Skeletal muscle tissue (tissue), 4 donors: ENCODE data around the gene ZSCAN29. TPM values are rescaled to one million over a fixed set of nuclear protein-coding genes. Genes with fewer than 3 reads are reported as not detected.

ENCODE experiments used
- H3K27ac ChIP-seq: one replicate; pipeline ENCODE4 v1.7.0; 2013; ENCODE audit warnings: mild to moderate bottlenecking, low read depth, low read length, inconsistent platforms
- H3K27me3 ChIP-seq, 3 donors: one replicate each; pipeline ENCODE4 v1.7.0; 2013; ENCODE audit warnings: low read length in 3 of 3; ENCODE audit not compliant: control insufficient read depth in 3 of 3, insufficient read depth in 3 of 3
- H3K36me3 ChIP-seq, 3 donors: one replicate each; pipeline ENCODE4 v1.7.0; 2013; ENCODE audit warnings: low read length in 3 of 3; ENCODE audit not compliant: control insufficient read depth in 3 of 3, insufficient read depth in 3 of 3
- H3K4me1 ChIP-seq, 3 donors: one replicate each; pipeline ENCODE4 v1.7.0; 2013; ENCODE audit warnings: low read length in 3 of 3, mild to moderate bottlenecking in 3 of 3; ENCODE audit not compliant: control insufficient read depth in 3 of 3, insufficient read depth in 3 of 3
- H3K4me3 ChIP-seq, 3 donors: one replicate each; pipeline ENCODE4 v1.7.0; 2013; ENCODE audit warnings: low read length in 3 of 3
- H3K9ac ChIP-seq, 3 donors: one replicate each; pipeline ENCODE4 v1.7.0; 2013; ENCODE audit warnings: low read length in 3 of 3, mild to moderate bottlenecking in 3 of 3, moderate library complexity in 2 of 3, low read depth in 1 of 3
- H3K9me3 ChIP-seq, 3 donors: one replicate each; pipeline ENCODE4 v1.7.0; 2013; ENCODE audit warnings: low read length in 3 of 3; ENCODE audit not compliant: control insufficient read depth in 3 of 3
- total RNA-seq: library from RNA; depleted of rRNA; stranded (reverse); fragments of >200 nt; gene quantifications from one replicate; pipeline ENCODE4 v1.2.3, GENCODE V29; 2014
- donor health status: Osteomylitis.

Gene ZSCAN29
- total RNA-seq, 1 donor from 2014 or later = 28.7 TPM

GRCh38 chr15:43317566-43318184 lies 53.2 kb downstream of the ZSCAN29 start:
- Histone ChIP-seq H3K27me3 (peaks cover 0 to 4% (median 0%) of the 10 kb centered on the region in 3 donors), H3K36me3 (no peaks in the 10 kb centered on the region), H3K4me1 (no peaks in the 10 kb centered on the region), H3K9me3 (no peaks in the 10 kb centered on the region), H3K27ac (no peak overlapping the region), H3K4me3 (no peak overlapping the region), H3K9ac (no peak overlapping the region)

GRCh38 chr15:43316971-43317346 lies 53.9 kb downstream of the ZSCAN29 start:
- no peaks in the 10 kb centered on the region for H3K4me1 ChIP-seq
- no peaks in the 10 kb centered on the region for H3K36me3 ChIP-seq
- no peak overlapping the region for H3K4me3 ChIP-seq
- no peaks in the 10 kb centered on the region for H3K9me3 ChIP-seq
- H3K9ac ChIP-seq = no peak overlapping the region
- H3K27me3 ChIP-seq = peaks cover 0 to 7% (median 5%) of the 10 kb centered on the region in 3 donors
- no peak overlapping the region for H3K27ac ChIP-seq

GRCh38 chr15:43316016-43316970 lies 54.5 kb downstream of the ZSCAN29 start:
- Histone ChIP-seq H3K4me3 (no peak overlapping the region), H3K27ac (no peak overlapping the region), H3K27me3 (peaks cover 0 to 8% (median 5%) of the 10 kb centered on the region in 3 donors), H3K9ac (no peak overlapping the region), H3K36me3 (no peaks in the 10 kb centered on the region), H3K9me3 (no peaks in the 10 kb centered on the region), H3K4me1 (no peaks in the 10 kb centered on the region)

- H3K36me3 ChIP-seq = no peaks in the 10 kb centered on the region
- H3K27ac ChIP-seq = no peak overlapping the region
- peaks cover 0 to 12% (median 5%) of the 10 kb centered on the region in 3 donors for H3K27me3 ChIP-seq
- H3K4me3 ChIP-seq = no peak overlapping the region
- no peaks in the 10 kb centered on the region for H3K9me3 ChIP-seq
- no peaks in the 10 kb centered on the region for H3K4me1 ChIP-seq
- no peak overlapping the region for H3K9ac ChIP-seq
These were observed 56.7 kb downstream of the ZSCAN29 start for GRCh38 chr15:43314171-43314570.

- no peaks in the 10 kb centered on the region for H3K9me3 ChIP-seq
- peaks cover 3 to 15% (median 8%) of the 10 kb centered on the region in 3 donors for H3K27me3 ChIP-seq
- no peak overlapping the region for H3K27ac ChIP-seq
- no peak overlapping the region for H3K4me3 ChIP-seq
- no peaks in the 10 kb centered on the region for H3K4me1 ChIP-seq
- no peaks in the 10 kb centered on the region for H3K36me3 ChIP-seq
- no peak overlapping the region for H3K9ac ChIP-seq
These were observed 58.5 kb downstream of the ZSCAN29 start for GRCh38 chr15:43312378-43312777.

Other genes with a start within 250 kb of the ZSCAN29 start
- gene TMEM62, start 237.5 kb downstream of the ZSCAN29 start, total RNA-seq = 8.4 TPM
- gene CCNDBP1, start 185.6 kb downstream of the ZSCAN29 start, total RNA-seq = 45.4 TPM
- gene EPB42, start 150.0 kb downstream of the ZSCAN29 start, total RNA-seq = 13.6 TPM
- gene TGM5, start 104.1 kb downstream of the ZSCAN29 start, total RNA-seq = not detected
- not detected for gene TGM7, start 68.8 kb downstream of the ZSCAN29 start, total RNA-seq
- 5.7 TPM for gene LCMT2, start 40.5 kb downstream of the ZSCAN29 start, total RNA-seq
- gene TUBGCP4, start 58 bp upstream of the ZSCAN29 start, total RNA-seq = 11.5 TPM
- 87.2 TPM for gene TP53BP1, start 122.1 kb upstream of the ZSCAN29 start, total RNA-seq
- 19.3 TPM for gene MAP1A, start 146.6 kb upstream of the ZSCAN29 start, total RNA-seq
- gene PPIP5K1, start 219.2 kb upstream of the ZSCAN29 start, total RNA-seq = 8.9 TPM
- under 0.01 TPM for gene CKMT1B, start 223.0 kb upstream of the ZSCAN29 start, total RNA-seq
- gene STRC, start 247.8 kb upstream of the ZSCAN29 start, total RNA-seq = under 0.01 TPM